Breast epithelium (tissue), 3 donors: ENCODE results near the gene ITGB8.

Source experiments
- CTCF ChIP-seq, 3 donors: fragments of 450-650 bp; IDR thresholded peaks; one replicate each; pipeline ENCODE4 v1.5.1; 2016 to 2017; ENCODE audit warnings: antibody characterized with exemption in 3 of 3, mild to moderate bottlenecking in 3 of 3, moderate library complexity in 3 of 3
- POLR2A ChIP-seq: fragments of 450-650 bp; IDR thresholded peaks from one replicate; pipeline ENCODE4 v1.6.1; 2016; ENCODE audit warnings: antibody characterized with exemption, mild to moderate bottlenecking, moderate library complexity
- POLR2AphosphoS5 ChIP-seq, 3 donors: sonication (generic); formaldehyde crosslinking; IDR thresholded peaks; one replicate each; pipeline ENCODE4 v1.6.1; 2017; ENCODE audit warnings: antibody characterized with exemption in 3 of 3

- TF ChIP-seq POLR2A, result no peak
- no peak for TF ChIP-seq CTCF (IDR thresholded peaks at IDR 0.05)
- no peak for TF ChIP-seq POLR2AphosphoS5 (IDR thresholded peaks at IDR 0.05)
These were observed 30.9 kb upstream of the ITGB8 start for GRCh38 chr7:20299647-20300312.
